NCI-H82 treated with DMSO at 0.1 percent for 48 hours (cell line): ENCODE data around the gene HJURP.

Experiments
- DNase-seq: peaks from one replicate; lab custom pipeline; 2025; ENCODE audit not compliant: unreplicated experiment; lab: John Stamatoyannopoulos, UW

The HJURP gene

DNA sequence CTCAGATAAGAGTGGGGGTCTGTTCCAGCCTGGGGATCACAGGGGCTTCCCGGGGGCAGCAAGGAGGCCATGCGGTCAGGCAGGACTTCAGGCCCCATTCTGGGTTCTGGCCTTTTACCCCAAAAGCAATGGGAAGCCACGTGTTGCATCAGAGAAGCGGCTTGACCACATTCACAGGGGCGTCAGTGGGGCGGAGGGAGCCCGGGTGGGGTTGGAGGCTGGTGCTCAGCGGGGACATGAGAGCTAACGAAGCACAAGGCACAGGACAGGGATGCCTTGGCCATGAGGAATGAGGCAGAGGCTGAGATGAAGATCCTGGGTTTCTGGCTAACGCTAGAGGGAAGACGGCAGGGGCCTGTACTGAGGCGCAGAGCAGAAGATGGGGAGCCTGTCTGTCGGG is 6.1 kb downstream of the HJURP start:
- no peak for DNase-seq

GRCh38 chr2:233847248-233847898 is 7.0 kb downstream of the HJURP start:
- DNase-seq: no peak

GRCh38 chr2:233846387-233847247 is 7.7 kb downstream of the HJURP start:
- no peak for DNase-seq

DNA sequence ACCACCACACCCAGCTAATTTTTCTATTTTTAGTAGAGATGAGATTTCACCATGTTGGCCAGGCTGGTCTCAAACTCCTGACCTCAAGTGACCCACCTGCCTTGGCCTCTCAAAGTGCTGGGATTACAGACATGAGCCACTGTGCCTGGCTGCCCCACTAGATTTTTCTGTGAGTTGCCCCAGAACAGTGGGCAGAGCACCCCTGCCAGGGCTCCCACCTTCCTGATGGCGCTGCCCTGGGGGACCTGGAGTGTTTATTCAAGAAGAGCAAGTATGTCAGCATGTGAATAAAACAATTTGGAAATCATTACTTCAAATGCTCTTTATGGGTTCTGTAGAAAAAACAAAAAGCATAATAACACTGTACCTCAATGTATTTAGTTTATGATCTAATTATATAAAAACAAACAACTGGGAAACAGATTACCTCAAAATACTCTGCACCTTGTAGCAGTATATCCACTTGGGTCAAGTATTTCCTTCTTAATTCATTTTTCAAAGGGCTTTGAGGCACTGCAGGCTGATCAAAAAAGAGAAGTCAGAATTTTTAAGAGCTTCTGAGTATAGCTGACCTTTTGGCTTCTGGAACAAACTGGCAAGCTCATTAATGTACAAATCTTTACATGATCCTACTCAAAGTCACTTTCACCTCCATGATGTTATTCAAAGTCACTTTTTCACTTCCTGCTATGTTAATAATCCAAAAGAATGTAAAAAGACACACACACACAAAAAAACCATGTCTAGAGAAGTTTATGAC is 8.9 kb downstream of the HJURP start:
- no peak for DNase-seq

GRCh38 chr2:233844836-233845235 is 9.5 kb downstream of the HJURP start:
- no peak for DNase-seq

DNA sequence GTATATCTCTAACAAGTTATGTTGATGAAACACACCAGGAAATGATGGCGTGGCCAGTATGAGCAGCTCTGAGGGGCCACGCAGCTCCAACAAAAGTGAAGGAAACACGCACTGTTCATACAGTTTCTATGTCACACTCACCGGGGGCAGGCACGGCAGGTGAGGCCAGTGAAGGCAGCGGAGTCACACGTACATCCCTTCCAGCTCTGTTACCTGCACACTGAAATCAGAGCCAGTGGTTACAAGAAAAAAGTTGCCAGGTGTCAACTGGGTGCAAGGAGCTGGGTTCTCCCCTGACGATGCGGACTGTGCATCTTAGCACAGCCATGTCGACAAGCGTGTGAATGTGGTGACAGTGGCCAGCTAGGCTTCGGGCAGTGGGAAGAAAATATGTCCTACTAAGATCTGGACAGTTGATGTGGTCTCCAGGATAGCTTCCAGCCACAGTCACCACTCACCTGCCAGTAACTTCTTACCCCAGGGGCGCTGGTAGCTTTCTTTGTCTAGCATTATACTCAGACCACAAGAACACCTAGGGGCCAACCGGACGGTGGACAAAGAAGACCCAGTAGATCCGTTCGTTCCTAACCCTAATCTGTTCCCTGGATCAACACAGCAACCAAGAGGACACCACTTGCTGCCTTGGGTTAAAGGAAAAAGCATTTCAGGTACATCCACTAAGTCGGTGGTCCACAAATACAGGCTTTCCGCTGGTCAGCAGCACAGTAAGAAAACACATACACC is 10.1 kb downstream of the HJURP start:
- no peak for DNase-seq

- DNase-seq: no peak
Observed at GRCh38 chr2:233841183-233841582, 13.2 kb downstream of the HJURP start.

GRCh38 chr2:233840520-233840919 is 13.8 kb downstream of the HJURP start:
- no peak for DNase-seq

DNA sequence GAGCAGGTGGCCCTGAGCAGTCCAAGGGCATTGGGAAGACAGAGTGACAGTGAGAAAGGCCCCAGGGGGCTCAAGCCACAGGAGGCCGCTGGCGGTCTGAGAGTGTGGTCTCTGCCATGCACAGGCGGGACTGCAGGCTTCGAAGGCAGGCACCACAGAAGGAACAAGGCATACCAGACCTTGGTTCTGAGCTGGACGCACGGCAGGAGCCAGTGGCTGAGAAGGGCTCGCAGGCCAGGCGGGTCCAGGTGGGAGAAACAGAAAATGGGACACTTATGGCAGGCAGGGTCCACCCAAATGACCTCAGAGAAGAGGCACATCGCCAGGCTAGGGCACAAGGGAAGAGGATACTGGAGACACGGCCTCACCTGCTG is 14.9 kb downstream of the HJURP start:
- no peak for DNase-seq

- DNase-seq: no peak
Observed at GRCh38 chr2:233838726-233839446, 15.4 kb downstream of the HJURP start.

GRCh38 chr2:233838251-233838650 is 16.1 kb downstream of the HJURP start:
- no peak for DNase-seq

DNA sequence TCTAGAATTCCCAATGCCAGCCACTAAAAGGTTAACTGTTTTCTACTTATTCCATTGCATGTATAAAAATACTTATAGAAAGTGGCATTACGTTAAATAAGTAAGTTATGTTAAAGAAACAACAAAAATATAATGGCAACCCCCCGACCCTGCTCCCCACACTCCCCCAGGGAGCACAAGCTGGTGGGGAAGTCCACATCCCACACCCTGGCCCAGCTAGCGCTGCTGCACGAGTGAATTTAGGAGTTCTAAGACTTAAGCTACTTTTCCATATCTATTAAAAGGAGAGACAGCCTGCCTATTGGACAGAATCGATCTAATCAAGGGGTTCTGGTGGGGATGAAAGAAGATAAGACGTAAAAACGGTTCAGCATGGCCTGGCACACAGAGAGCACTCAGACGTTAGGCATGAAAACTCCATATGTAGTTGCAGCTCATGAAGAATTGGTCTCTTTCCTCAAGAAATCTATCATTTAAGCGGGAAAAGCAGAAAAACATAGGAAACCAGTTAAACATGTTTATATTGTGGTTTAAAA is 16.6 kb downstream of the HJURP start:
- DNase-seq: no peak

- DNase-seq: no peak
Observed at GRCh38 chr2:233836359-233836758, 18.0 kb downstream of the HJURP start.

DNA sequence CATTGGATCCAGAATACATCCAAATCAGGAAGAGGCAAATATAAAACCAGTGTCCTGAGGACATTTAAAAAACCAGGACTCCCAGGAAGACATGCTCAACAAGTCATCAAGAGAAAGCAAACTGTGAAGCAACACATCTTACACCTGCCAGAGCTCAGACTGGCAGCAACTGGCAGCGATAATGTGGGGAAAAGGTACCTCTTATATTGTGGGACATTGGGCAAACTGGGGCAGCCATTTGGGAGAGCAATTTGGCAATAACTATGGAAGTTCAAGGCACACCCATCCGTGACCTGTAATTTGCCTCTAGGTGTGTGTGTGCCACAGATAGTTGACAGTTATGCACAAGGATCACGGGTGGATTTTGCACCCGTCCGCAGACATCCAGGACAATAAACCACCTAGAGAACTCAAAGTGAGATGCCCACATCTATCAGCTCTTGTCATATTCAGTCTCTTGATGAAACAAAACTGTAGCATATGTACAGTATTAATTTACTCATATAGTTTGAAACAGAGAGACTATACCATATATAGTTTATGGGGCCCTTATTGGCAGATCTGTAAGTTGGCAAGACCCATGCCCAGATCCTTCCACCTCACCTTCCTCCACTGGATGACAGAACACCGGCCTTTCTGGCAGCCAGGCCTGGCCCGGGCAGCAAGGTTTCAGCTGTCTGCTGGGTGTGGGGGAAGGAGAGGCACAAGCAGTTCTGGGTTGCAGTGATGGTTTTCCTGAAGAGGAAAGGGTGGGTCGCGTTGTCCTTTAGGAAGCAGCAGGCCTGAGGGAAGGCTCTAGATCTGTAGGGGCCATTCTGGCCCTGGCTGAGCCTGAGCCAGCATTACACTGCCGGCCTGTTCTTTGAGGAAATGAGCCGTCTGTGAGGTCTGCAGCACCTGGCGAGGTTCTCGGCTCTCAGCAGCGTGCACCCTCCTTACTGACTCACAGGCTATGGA is 18.8 kb downstream of the HJURP start:
- DNase-seq: no peak

- DNase-seq: peak; percentile 10
Observed at GRCh38 chr2:233833345-233833744, 21.0 kb downstream of the HJURP start.

DNA sequence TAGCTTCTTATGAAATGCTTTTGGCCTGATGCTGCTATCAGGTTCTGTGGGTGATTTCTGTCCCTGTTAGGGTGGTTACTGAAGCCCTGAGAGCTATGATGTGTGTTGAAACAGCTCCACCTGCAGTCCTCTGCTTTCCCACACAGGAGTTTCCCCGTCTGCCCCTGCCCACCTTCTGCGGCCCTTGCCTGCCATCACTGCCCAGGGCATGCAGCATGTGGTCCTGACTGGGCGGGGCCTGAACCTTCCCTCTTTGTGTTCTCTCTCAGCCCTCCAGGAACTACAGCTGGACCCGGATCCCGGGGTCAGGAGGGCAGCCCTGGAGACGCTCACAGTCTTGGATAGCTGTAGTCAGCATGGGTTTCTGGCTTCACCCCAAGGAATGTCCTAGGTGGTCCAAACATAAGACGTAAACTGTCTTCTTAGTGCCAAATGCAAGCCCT is 21.4 kb downstream of the HJURP start:
- DNase-seq: peak; percentile 65

DNA sequence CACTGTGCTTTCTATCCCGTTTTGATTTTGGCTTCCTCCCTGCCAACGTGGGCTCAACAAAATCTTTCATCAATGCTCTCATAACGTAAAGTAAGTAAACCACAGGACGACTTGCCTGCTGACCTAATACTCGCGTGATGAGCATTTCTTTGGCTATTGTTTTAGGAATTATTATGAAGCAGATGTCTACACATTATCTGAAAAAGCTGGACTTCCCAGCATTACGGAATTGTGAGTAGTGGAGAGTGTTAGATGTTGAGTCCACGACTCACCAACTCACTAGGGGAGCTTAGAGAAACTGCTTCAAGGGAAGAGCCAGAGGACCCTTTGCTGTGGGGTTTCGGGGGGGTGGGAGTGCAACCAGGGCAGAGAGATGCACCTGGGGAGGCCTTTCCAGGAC is 21.9 kb downstream of the HJURP start:
- no peak for DNase-seq

DNA sequence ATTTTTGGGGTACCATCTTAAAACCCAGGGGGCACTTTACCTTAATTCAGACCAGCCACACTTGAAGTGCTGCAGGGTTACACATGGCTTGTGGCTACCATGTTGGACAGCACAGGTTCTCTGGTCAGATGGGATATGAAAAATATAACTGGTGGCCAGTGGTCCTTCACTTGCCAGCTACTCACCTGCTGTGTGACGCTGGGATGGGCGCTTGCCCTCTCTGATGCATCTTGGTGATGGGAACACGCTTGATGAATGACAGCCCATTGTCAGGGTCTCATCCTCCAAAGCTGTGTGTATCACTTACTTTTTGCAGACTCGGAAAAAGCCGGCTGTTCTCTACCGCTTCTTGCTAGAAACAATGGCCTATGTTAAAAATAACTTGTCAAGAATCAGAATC is 22.5 kb downstream of the HJURP start:
- DNase-seq: no peak
